Ectodermal cell (in vitro differentiated cells): Measurements from ENCODE around the gene CD209.
"Not testable (repeated sequence)": the region's sequence is repeated elsewhere in the genome, so short reads cannot be mapped to it uniquely, and the experiment has no call there.

Source experiments
- H3K27ac ChIP-seq: 2 replicates; pipeline ENCODE4 v1.7.0; 2013; ENCODE audit warnings: mild to moderate bottlenecking, low read depth, low read length; ENCODE audit not compliant: insufficient read depth, poor library complexity, severe bottlenecking
- H3K27me3 ChIP-seq: 2 replicates; pipeline ENCODE4 v1.7.0; 2013; ENCODE audit warnings: mild to moderate bottlenecking, low read length; ENCODE audit not compliant: insufficient read depth, control insufficient read depth, poor library complexity, severe bottlenecking
- H3K36me3 ChIP-seq: one replicate; pipeline ENCODE4 v1.7.0; 2013; ENCODE audit warnings: low read length; ENCODE audit not compliant: control insufficient read depth, insufficient read depth
- H3K4me1 ChIP-seq: one replicate; pipeline ENCODE4 v1.7.0; 2013; ENCODE audit warnings: low read length; ENCODE audit not compliant: control insufficient read depth, insufficient read depth
- H3K4me3 ChIP-seq: 2 replicates; pipeline ENCODE4 v1.7.0; 2013; ENCODE audit warnings: low read depth, low read length, control low read depth; ENCODE audit not compliant: insufficient read depth
- H3K9me3 ChIP-seq: 2 replicates; pipeline ENCODE4 v1.7.0; 2013; ENCODE audit warnings: mild to moderate bottlenecking, low read length, moderate library complexity; ENCODE audit not compliant: control insufficient read depth
- WGBS, 2 experiments: methylation state at CpG; one replicate each; pipeline ENCODE4 v1.1.7; 2013; ENCODE audit warnings: missing lambda C conversion rate in 2 of 2; 5-methylcytosine and 5-hydroxymethylcytosine counted together

Gene CD209

GRCh38 chr19:7751157-7751783, 3.9 kb upstream of the CD209 start:
- WGBS, 2 experiments, result 81 to 86% methylated on average over 12 of the region's 12 CpGs
- Histone ChIP-seq H3K27ac (no peak overlapping the region), H3K36me3 (no peaks in the 10 kb centered on the region), H3K27me3 (no peaks in the 10 kb centered on the region), H3K9me3 (no peaks in the 10 kb centered on the region), H3K4me3 (no peak overlapping the region), H3K4me1 (no peaks in the 10 kb centered on the region)

- WGBS, 2 experiments, result 55 to 58% methylated on average over 4 of the region's 4 CpGs
- Histone ChIP-seq H3K9me3 (no peaks in the 10 kb centered on the region), H3K27me3 (no peaks in the 10 kb centered on the region), H3K36me3 (no peaks in the 10 kb centered on the region), H3K27ac (no peak overlapping the region), H3K4me1 (no peaks in the 10 kb centered on the region), H3K4me3 (no peak overlapping the region)
Measured at GRCh38 chr19:7748756-7749155, 1.4 kb upstream of the CD209 start.

GRCh38 chr19:7748171-7748570, 837 bp upstream of the CD209 start:
- H3K27me3 ChIP-seq, result peaks cover 4% of the 10 kb centered on the region
- no peaks in the 10 kb centered on the region for H3K9me3 ChIP-seq
- no peak overlapping the region for H3K4me3 ChIP-seq
- H3K4me1 ChIP-seq, result no peaks in the 10 kb centered on the region
- H3K36me3 ChIP-seq, result no peaks in the 10 kb centered on the region
- 81 to 82% methylated on average over 1 to 2 of the region's 2 CpGs for WGBS, 2 experiments
- H3K27ac ChIP-seq, result no peak overlapping the region

DNA sequence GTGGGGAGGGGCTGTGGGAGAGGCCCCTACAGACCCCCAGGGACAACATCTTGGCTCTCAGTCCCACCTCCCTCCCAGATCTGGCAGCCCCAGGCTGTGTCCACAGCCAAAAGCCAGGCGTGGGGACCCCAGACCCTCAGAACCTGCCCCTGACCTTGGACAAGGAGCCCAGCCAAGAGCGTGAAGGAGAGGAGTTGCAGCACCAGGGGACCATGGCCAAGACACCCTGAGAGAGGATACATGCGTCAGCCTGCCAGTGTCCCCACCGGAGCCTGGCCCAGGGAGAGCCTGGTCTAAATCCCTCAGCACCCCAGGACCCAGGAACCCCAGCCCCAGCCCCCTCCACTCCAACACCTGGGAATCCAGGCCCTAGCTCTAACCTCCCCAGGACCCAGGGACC, 1.0 kb downstream of the CD209 start:
- not testable (repeated sequence) for H3K27ac ChIP-seq, H3K27me3 ChIP-seq, H3K4me1 ChIP-seq, H3K4me3 ChIP-seq, H3K9me3 ChIP-seq, H3K36me3 ChIP-seq
- 84 to 85% methylated on average over 4 of the region's 4 CpGs for WGBS, 2 experiments

DNA sequence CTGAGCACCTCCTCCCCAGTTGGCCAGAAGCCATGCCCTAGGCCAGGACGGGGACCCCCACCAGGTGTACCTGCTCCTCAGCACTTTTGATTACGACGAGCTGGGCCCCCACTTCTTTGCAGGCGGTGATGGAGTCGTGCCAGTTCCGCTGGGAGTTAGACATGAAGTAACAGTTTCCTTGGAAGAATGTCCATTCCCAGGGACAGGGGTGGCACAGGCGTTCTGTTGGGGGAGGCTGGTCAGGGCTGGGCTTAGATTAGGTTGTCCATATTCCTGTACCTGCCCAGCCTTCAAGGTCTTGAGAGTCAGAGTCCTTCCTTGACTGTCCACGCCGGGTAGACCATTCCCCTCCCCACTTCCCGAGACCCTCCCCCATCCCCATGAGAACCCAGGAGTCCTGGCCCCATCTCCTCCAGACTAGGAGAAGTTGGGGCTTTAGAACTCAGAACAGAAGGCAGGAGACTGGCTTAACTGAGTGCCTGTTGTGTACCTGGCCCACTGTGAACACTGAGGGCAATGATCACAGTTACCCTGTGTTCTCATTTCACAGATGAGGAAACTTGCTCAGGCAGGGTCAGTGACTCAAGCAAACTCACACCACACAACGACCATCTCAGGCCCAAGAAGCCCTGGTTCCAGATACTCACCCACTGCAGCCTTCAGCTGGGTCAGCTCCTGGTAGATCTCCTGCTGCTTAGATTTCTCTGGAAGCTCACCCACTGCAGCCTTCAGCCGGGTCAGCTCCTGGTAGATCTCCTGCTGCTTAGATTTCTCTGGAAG, 2.3 kb downstream of the CD209 start:
- H3K27me3 ChIP-seq, result peaks cover 12% of the 10 kb centered on the region
- 81 to 85% methylated on average over 11 of the region's 12 CpGs for WGBS, 2 experiments
- no peaks in the 10 kb centered on the region for H3K4me1 ChIP-seq
- no peak overlapping the region for H3K4me3 ChIP-seq
- H3K27ac ChIP-seq, result no peak overlapping the region
- H3K36me3 ChIP-seq, result no peaks in the 10 kb centered on the region
- H3K9me3 ChIP-seq, result no peaks in the 10 kb centered on the region

- Histone ChIP-seq H3K4me3 (no peak overlapping the region), H3K36me3 (no peaks in the 10 kb centered on the region), H3K4me1 (no peaks in the 10 kb centered on the region), H3K27me3 (peaks cover 12% of the 10 kb centered on the region), H3K9me3 (no peaks in the 10 kb centered on the region), H3K27ac (no peak overlapping the region)
- 76 to 77% methylated on average over 5 of the region's 5 CpGs for WGBS, 2 experiments
Measured at GRCh38 chr19:7744199-7744786, 3.0 kb downstream of the CD209 start.

DNA sequence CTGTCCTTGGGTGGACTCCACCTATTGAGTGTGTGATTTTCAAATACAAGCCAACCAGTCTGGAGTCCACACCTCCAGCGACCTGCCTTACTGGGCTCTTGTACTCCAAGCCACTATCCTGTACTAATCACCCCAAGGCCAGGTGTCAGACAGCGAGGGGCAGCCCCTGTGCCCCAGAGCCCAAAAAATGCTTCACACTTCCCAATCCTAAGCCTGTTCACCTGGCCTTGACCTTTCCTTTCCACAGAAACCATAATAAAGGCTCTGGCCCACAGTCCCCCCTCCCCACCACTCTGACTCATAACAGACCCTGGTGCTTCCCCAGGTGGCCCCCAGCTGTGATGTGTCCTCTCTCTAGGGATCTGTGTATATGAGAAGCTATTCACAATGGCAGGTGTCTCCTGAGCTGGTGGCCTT, 3.9 kb downstream of the CD209 start:
- H3K36me3 ChIP-seq, result no peaks in the 10 kb centered on the region
- H3K27ac ChIP-seq, result no peak overlapping the region
- WGBS, 2 experiments, result 62 to 66% methylated on average over 2 of the region's 2 CpGs
- no peaks in the 10 kb centered on the region for H3K4me1 ChIP-seq
- H3K9me3 ChIP-seq, result no peaks in the 10 kb centered on the region
- peaks cover 12% of the 10 kb centered on the region for H3K27me3 ChIP-seq
- H3K4me3 ChIP-seq, result no peak overlapping the region

GRCh38 chr19:7742991-7743390, 4.3 kb downstream of the CD209 start:
- H3K27ac ChIP-seq, result no peak overlapping the region
- WGBS, 2 experiments, result 85% methylated on average over 11 of the region's 11 CpGs
- H3K36me3 ChIP-seq, result no peaks in the 10 kb centered on the region
- H3K4me1 ChIP-seq, result no peaks in the 10 kb centered on the region
- H3K27me3 ChIP-seq, result peaks cover 12% of the 10 kb centered on the region
- H3K9me3 ChIP-seq, result no peaks in the 10 kb centered on the region
- H3K4me3 ChIP-seq, result no peak overlapping the region

- no peaks in the 10 kb centered on the region for H3K36me3 ChIP-seq
- 76 to 83% methylated on average over 2 of the region's 2 CpGs for WGBS, 2 experiments
- H3K9me3 ChIP-seq, result no peaks in the 10 kb centered on the region
- H3K4me1 ChIP-seq, result no peaks in the 10 kb centered on the region
- H3K4me3 ChIP-seq, result no peak overlapping the region
- peaks cover 12% of the 10 kb centered on the region for H3K27me3 ChIP-seq
- H3K27ac ChIP-seq, result no peak overlapping the region
Measured at GRCh38 chr19:7742575-7742974, 4.8 kb downstream of the CD209 start.

DNA sequence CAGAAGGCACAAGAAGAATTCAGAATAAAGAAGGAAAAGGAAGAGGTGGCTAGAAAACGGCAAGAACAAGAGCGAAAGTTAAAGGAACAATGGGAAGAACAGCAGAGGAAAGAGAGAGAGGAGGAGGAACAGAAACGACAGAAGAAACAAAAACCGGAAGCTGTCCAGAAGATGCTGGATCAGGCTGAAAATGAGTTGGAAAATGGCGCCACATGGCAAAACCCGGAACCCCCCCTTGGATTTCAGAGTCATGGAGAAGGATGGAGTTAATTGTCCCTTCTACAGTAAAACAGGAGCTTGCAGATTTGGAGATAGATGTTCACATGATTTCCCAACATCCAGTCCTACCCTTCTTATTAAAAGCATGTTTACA, 6.7 kb downstream of the CD209 start:
- H3K27ac ChIP-seq, result no peak overlapping the region
- no peaks in the 10 kb centered on the region for H3K36me3 ChIP-seq
- peaks cover 16% of the 10 kb centered on the region for H3K27me3 ChIP-seq
- H3K4me1 ChIP-seq, result no peaks in the 10 kb centered on the region
- H3K4me3 ChIP-seq, result no peak overlapping the region
- no peaks in the 10 kb centered on the region for H3K9me3 ChIP-seq
- 90% methylated on average over 6 of the region's 6 CpGs for WGBS, 2 experiments
